H1 (cell line): ENCODE measurements around the gene TRIM31. TPM values are rescaled to one million over a fixed set of nuclear protein-coding genes. Genes with fewer than 3 reads are reported as not detected.
A peak's percentile ranks its signal among the peaks of the same experiment; 100 is the strongest.

Source experiments
- CTCF ChIA-PET: fragments of 300-600 bp; sonication (Branson Sonifier 250); formaldehyde crosslinking; loops from one replicate; lab custom pipeline; 2021; ENCODE audit not compliant: partially characterized antibody; lab: Charles Lee
- POLR2A ChIA-PET: fragments of 300-600 bp; sonication (Branson Sonifier 250); formaldehyde crosslinking; loops from one replicate; lab custom pipeline; 2021; ENCODE audit warnings: inconsistent platforms; ENCODE audit not compliant: partially characterized antibody; lab: Charles Lee
- DNase-seq, 2 experiments: peaks; one replicate each; pipeline versions ENCODE4 v3.0.0 to v3.0.0-alpha.2; 2010 to 2022; ENCODE audit warnings: low spot score in 2 of 2, low read depth in 1 of 2, mixed read lengths in 1 of 2
- FAIRE-seq: peaks from 2 replicates; lab custom pipeline; 2011; peaks lifted over from hg19 to GRCh38; lab: Jason Lieb, UNC
- H2AFZ ChIP-seq: 2 replicates; pipeline ENCODE4 v1.8.1; 2012; ENCODE audit warnings: low read length, inconsistent platforms
- H2AK5ac ChIP-seq: 2 replicates; pipeline ENCODE4 v1.6.1; 2013; ENCODE audit warnings: low read depth, low read length
- H2BK120ac ChIP-seq: replicated peaks from 2 replicates; pipeline ENCODE3; 2013; ENCODE audit warnings: low read depth, low read length, inconsistent platforms
- H2BK12ac ChIP-seq: 2 replicates; pipeline ENCODE4 v1.6.1; 2013; ENCODE audit warnings: low read depth, low read length
- H2BK15ac ChIP-seq: 2 replicates; pipeline ENCODE4 v1.6.1; 2013; ENCODE audit warnings: low read length
- H2BK20ac ChIP-seq: 2 replicates; pipeline ENCODE4 v1.6.1; 2013; ENCODE audit warnings: low read length
- H2BK5ac ChIP-seq: 2 replicates; pipeline ENCODE4 v1.6.1; 2013; ENCODE audit warnings: low read depth, low read length
- H3K14ac ChIP-seq: 2 replicates; pipeline ENCODE4 v1.6.1; 2013; ENCODE audit warnings: inconsistent platforms; ENCODE audit not compliant: insufficient read length
- H3K18ac ChIP-seq: 2 replicates; pipeline ENCODE4 v1.6.1; 2013; ENCODE audit warnings: low read length; ENCODE audit errors: extremely low read depth
- H3K23ac ChIP-seq: 2 replicates; pipeline ENCODE4 v1.6.1; 2013; ENCODE audit warnings: inconsistent platforms; ENCODE audit not compliant: insufficient read length
- H3K23me2 ChIP-seq: 2 replicates; pipeline ENCODE4 v1.6.1; 2013; ENCODE audit warnings: low read depth, low read length
- H3K27ac ChIP-seq: 2 replicates; pipeline ENCODE4 v1.6.1; 2011; ENCODE audit warnings: low read depth, low read length, inconsistent platforms
- H3K27me3 ChIP-seq, 4 experiments: replicated peaks in 1 of 4; 1 replicate in 1 of 4; 2 replicates in 3 of 4; pipeline versions ENCODE4 v1.6.1 to v1.8.1; 2011 to 2013; ENCODE audit warnings: low read length in 3 of 4, mild to moderate bottlenecking in 3 of 4, inconsistent platforms in 2 of 4, mixed read lengths in 2 of 4, moderate library complexity in 1 of 4; ENCODE audit not compliant: control insufficient read depth in 3 of 4, insufficient read depth in 3 of 4; ENCODE audit errors: extremely low read depth in 1 of 4
- H3K36me3 ChIP-seq, 4 experiments: 2 replicates each; pipeline versions ENCODE4 v1.6.1 to v1.8.1; 2011 to 2013; ENCODE audit warnings: mild to moderate bottlenecking in 4 of 4, low read length in 3 of 4, moderate library complexity in 2 of 4, control low read depth in 1 of 4, inconsistent platforms in 1 of 4; ENCODE audit not compliant: insufficient read depth in 4 of 4, control insufficient read depth in 2 of 4
- H3K4ac ChIP-seq: replicated peaks from 2 replicates; pipeline ENCODE3; 2013; ENCODE audit warnings: low read length, low read depth, mixed read lengths, inconsistent platforms; ENCODE audit not compliant: insufficient read length
- H3K4me1 ChIP-seq, 4 experiments: replicated peaks in 1 of 4; 1 replicate in 1 of 4; 2 replicates in 3 of 4; pipeline versions ENCODE4 v1.6.1 to v1.8.1; 2011 to 2013; ENCODE audit warnings: low read length in 3 of 4, inconsistent platforms in 2 of 4, mixed read lengths in 1 of 4; ENCODE audit not compliant: insufficient read depth in 4 of 4, control insufficient read depth in 3 of 4
- H3K4me2 ChIP-seq, 2 experiments: 2 replicates each; pipeline versions ENCODE4 v1.6.1 to v1.8.1; 2011 to 2013; ENCODE audit warnings: low read depth in 2 of 2, low read length in 2 of 2, control low read depth in 1 of 2, inconsistent platforms in 1 of 2, mild to moderate bottlenecking in 1 of 2; ENCODE audit not compliant: insufficient read depth in 1 of 2
- H3K4me3 ChIP-seq, 4 experiments: fragments of 200-600, 300-600 bp in 1 of 4; sonication (generic), shearing (Covaris generic), sonication (Bioruptor Twin) in 1 of 4; 2 replicates each; pipeline versions ENCODE4 v1.5.1 to v1.8.1; 2011 to 2016; ENCODE audit warnings: low read length in 4 of 4, low read depth in 3 of 4, control low read depth in 2 of 4, inconsistent platforms in 2 of 4, mild to moderate bottlenecking in 2 of 4, mixed read lengths in 1 of 4, moderate library complexity in 1 of 4; ENCODE audit not compliant: insufficient read depth in 2 of 4; ENCODE audit errors: extremely low read depth in 1 of 4
- H3K56ac ChIP-seq: replicated peaks from 2 replicates; pipeline ENCODE3; 2013; ENCODE audit warnings: low read depth, mild to moderate bottlenecking, mixed read lengths, low read length, inconsistent platforms; ENCODE audit not compliant: insufficient read length
- H3K79me1 ChIP-seq: 2 replicates; pipeline ENCODE4 v1.6.1; 2013; ENCODE audit warnings: low read depth, low read length, control low read depth
- H3K79me2 ChIP-seq, 2 experiments: 2 replicates each; pipeline versions ENCODE4 v1.6.1 to v1.8.1; 2012 to 2013; ENCODE audit warnings: low read length in 2 of 2, mild to moderate bottlenecking in 2 of 2, inconsistent platforms in 1 of 2; ENCODE audit not compliant: insufficient read depth in 2 of 2, control insufficient read depth in 1 of 2
- H3K9ac ChIP-seq, 4 experiments: replicated peaks in 1 of 4; 1 replicate in 1 of 4; 2 replicates in 3 of 4; pipeline versions ENCODE4 v1.6.1 to v1.8.1; 2011 to 2013; ENCODE audit warnings: low read depth in 3 of 4, low read length in 3 of 4, control low read depth in 2 of 4, mild to moderate bottlenecking in 2 of 4, moderate library complexity in 2 of 4, inconsistent platforms in 1 of 4; ENCODE audit errors: extremely low read depth in 1 of 4
- H3K9me3 ChIP-seq, 2 experiments: 2 replicates each; pipeline versions ENCODE4 v1.6.1 to v1.8.1; 2012 to 2013; ENCODE audit warnings: mild to moderate bottlenecking in 2 of 2, moderate library complexity in 2 of 2, control low read depth in 1 of 2, inconsistent platforms in 1 of 2, low read depth in 1 of 2, low read length in 1 of 2, mixed read lengths in 1 of 2; ENCODE audit not compliant: insufficient read depth in 2 of 2
- H4K20me1 ChIP-seq, 2 experiments: replicated peaks in 1 of 2; 2 replicates each; pipeline versions ENCODE3 to v1.8.1; 2011 to 2013; ENCODE audit warnings: inconsistent platforms in 2 of 2, low read length in 2 of 2, mild to moderate bottlenecking in 1 of 2; ENCODE audit not compliant: insufficient read depth in 2 of 2, control insufficient read depth in 1 of 2
- H4K5ac ChIP-seq: 2 replicates; pipeline ENCODE4 v1.6.1; 2013; ENCODE audit warnings: low read length, low read depth, mixed read lengths, inconsistent platforms; ENCODE audit not compliant: insufficient read length
- H4K8ac ChIP-seq: 2 replicates; pipeline ENCODE4 v1.8.0; 2013; ENCODE audit warnings: mild to moderate bottlenecking, moderate library complexity, low read length, inconsistent platforms; ENCODE audit not compliant: insufficient read depth; ENCODE audit errors: extremely low read depth
- H4K91ac ChIP-seq: replicated peaks from 2 replicates; pipeline ENCODE3; 2013; ENCODE audit warnings: low read length, mixed read lengths, inconsistent platforms; ENCODE audit not compliant: insufficient read length
- EP300 ChIP-seq, 2 experiments: IDR thresholded peaks; 1 replicate in 1 of 2; 2 replicates in 1 of 2; pipeline ENCODE4 v1.6.1; 2011 to 2012; ENCODE audit warnings: low read depth in 2 of 2, low read length in 2 of 2, mild to moderate bottlenecking in 2 of 2, borderline replicate concordance in 1 of 2, inconsistent platforms in 1 of 2, moderate library complexity in 1 of 2
- HDAC6 ChIP-seq: IDR thresholded peaks from one replicate; pipeline ENCODE4 v1.7.1; 2012; ENCODE audit warnings: low read depth, mild to moderate bottlenecking, inconsistent platforms, low read length, moderate library complexity
- PHF8 ChIP-seq: fragments of 200-600 bp; sonication (generic); conservative IDR thresholded peaks from 2 replicates; pipeline ENCODE4 v1.7.1; 2012; ENCODE audit warnings: low read depth, mild to moderate bottlenecking, inconsistent platforms, low read length, moderate library complexity
- RBBP5 ChIP-seq: IDR thresholded peaks from 2 replicates; pipeline ENCODE4 v1.7.1; 2012; ENCODE audit warnings: low read depth, mild to moderate bottlenecking, inconsistent platforms, low read length, moderate library complexity, borderline replicate concordance
- whole genome bisulfite sequencing, 2 experiments: shearing (Covaris generic) in 1 of 2; methylation state at CpG; one replicate each; pipeline versions ENCODE4 v1.1.6 to v1.1.7; 2013 to 2015; ENCODE audit warnings: low lambda C conversion rate in 2 of 2, mixed read lengths in 2 of 2, inconsistent platforms in 1 of 2, low coverage in 1 of 2, missing lambda C conversion rate in 1 of 2; ENCODE audit not compliant: insufficient replicate concordance in 2 of 2, insufficient coverage in 1 of 2, insufficient read length in 1 of 2; ENCODE audit errors: extremely low coverage in 1 of 2, missing lambda C conversion rate in 1 of 2; 5-methylcytosine and 5-hydroxymethylcytosine counted together
- polyA plus RNA-seq, 7 experiments: library from polyadenylated mRNA; depleted of rRNA in 3 of 7; stranded (reverse) in 5 of 7; unstranded in 2 of 7; fragments of >200 nt in 5 of 7; fragments of 200-250 nt in 2 of 7; gene quantifications; 1 replicate in 5 of 7; 2 replicates in 1 of 7; 4 replicates in 1 of 7; pipeline versions ENCODE4 v1.2.1 to v1.2.3, GENCODE V29; 2011 to 2013; ENCODE audit warnings: missing spikeins in 2 of 7, mixed read lengths in 2 of 7
- total RNA-seq: library from RNA; stranded (reverse); fragmentation: NEBNext Ultra II Directional; extraction: Animal tissue kit (Norgen Biotek cat#: 25700); gene quantifications from 2 replicates; pipeline ENCODE4 v1.2.1, GENCODE V29; 2021
- TF ChIP-seq, protein P1 (sequence below): IDR thresholded peaks from 2 replicates; pipeline ENCODE4 v1.6.1; 2012; ENCODE audit warnings: inconsistent platforms

The TRIM31 gene
- total and polyA plus RNA-seq, 2 of the 8 experiments (the other 6 are each of a cell fraction or from before 2014, with no cell fraction given), result not detected

DNA sequence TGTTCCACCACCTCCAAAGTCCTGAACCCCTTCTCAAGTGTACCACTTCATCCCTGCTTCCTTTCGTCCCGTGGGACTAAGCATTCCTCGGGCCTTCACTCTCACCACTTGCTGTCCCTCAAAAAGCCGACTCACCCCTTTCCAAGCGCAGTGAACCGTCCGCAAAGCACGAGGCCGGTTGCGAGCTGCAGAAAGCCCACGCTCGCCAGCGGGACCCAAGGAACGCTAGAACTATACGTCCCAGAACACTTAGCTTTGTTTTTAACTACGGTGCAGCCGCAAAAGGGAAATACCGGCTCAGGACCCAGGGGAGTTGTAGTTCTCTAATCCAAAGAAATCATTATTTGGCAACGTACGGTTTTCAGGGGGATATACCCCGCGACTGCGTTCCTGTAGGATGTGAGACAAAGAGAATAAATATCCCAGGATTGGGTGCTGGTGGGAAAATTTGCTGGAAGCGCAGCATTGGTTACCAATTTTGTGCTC is 52.2 kb downstream of the TRIM31 start:
- peak overlapping the region; percentile 81 for H3K27ac ChIP-seq

More for the DNA sequence above, 52.2 kb downstream of the TRIM31 start:
- peak overlapping the region; percentile 76 to 90 (median 86) for H3K9ac ChIP-seq
- H3K4ac ChIP-seq, result no peak overlapping the region
- ChIA-PET CTCF (interaction anchor here (0.7 to 1.5 kb wide), 3 partner anchors 13 to 67 kb away, joined by 3 to 4 read pairs (median 3); no protein-coding TSS in a partner anchor), POLR2A (interaction anchor here (0.5 to 2.9 kb wide), 21 partner anchors 9 to 311 kb away, joined by 3 to 21 read pairs (median 4); partner anchors contain the start of genes RNF39 and TRIM10)
- H2AK5ac ChIP-seq, result peak overlapping the region; percentile 1; the same call in 1 of the 2 replicates
- peaks cover 0 to 4% (median under 1%) of the 10 kb centered on the region in 4 experiments; a peak in 4 of 8 replicates for H3K36me3 ChIP-seq
- no peak overlapping the region for H4K91ac ChIP-seq
- no peaks in the 10 kb centered on the region for H3K27me3 ChIP-seq
- TF ChIP-seq, protein P1, sequence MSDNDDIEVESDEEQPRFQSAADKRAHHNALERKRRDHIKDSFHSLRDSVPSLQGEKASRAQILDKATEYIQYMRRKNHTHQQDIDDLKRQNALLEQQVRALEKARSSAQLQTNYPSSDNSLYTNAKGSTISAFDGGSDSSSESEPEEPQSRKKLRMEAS, result peak; percentile 57
- 0 out of 2 replicates have a peak, but pooled peaks have one; percentile 17 for TF ChIP-seq RBBP5
- TF ChIP-seq HDAC6, result no peak
- TF ChIP-seq EP300 (IDR thresholded peaks at IDR 0.05; ENCODE audit: borderline replicate concordance in 1 of 2, low read depth in 2 of 2, low read length in 2 of 2), result no peak
- TF ChIP-seq PHF8, result peak; percentile 92
- H2AFZ ChIP-seq, result peak overlapping the region; percentile 96
- H3K79me1 ChIP-seq, result no peaks in the 10 kb centered on the region
- H3K4me3 ChIP-seq, result peak overlapping the region; percentile 90 to 100 (median 99)
- H3K18ac ChIP-seq, result no peak overlapping the region
- no peak overlapping the region for H2BK20ac ChIP-seq
- no peak overlapping the region for H3K23ac ChIP-seq
- 1% methylated on average over 24 of the region's 24 CpGs; no CpG with 5 or more reads in 1 of the 2 experiments for WGBS, 2 experiments
- no peaks in the 10 kb centered on the region for H3K9me3 ChIP-seq
- no peak overlapping the region for H2BK12ac ChIP-seq
- DNase-seq, result no peak
- H3K4me1 ChIP-seq, result peaks cover 0 to 6% (median 4%) of the 10 kb centered on the region in 4 experiments; a peak in 4 of 7 replicates
- H3K23me2 ChIP-seq, result peaks cover 10% of the 10 kb centered on the region
- peaks cover 0 to 16% of the 10 kb centered on the region in 2 experiments; a peak in 2 of 4 replicates for H3K79me2 ChIP-seq
- H4K8ac ChIP-seq, result peak overlapping the region; percentile 81; the same call in 1 of the 2 replicates
- H2BK15ac ChIP-seq, result no peak overlapping the region
- H2BK120ac ChIP-seq, result no peak overlapping the region
- no peaks in the 10 kb centered on the region for H4K20me1 ChIP-seq
- H3K14ac ChIP-seq, result no peak overlapping the region
- no peak overlapping the region for H4K5ac ChIP-seq
- peak overlapping the region; percentile 23 for H3K56ac ChIP-seq
- H2BK5ac ChIP-seq, result no peak overlapping the region; the same call in 1 of the 2 replicates
- H3K4me2 ChIP-seq, result peak overlapping the region; percentile 84 to 93
- FAIRE-seq, result no peak
